Left ventricle myocardium inferior (tissue), 1 donor: Measurements from ENCODE around the gene FAAP100. TPM values are rescaled to one million over a fixed set of nuclear protein-coding genes. Genes with fewer than 3 reads are reported as not detected.

Source experiments
- DNase-seq: peaks from one replicate; pipeline ENCODE4 v3.0.0-alpha.2; 2020
- H3K27ac ChIP-seq: fragments of 200-600 bp; replicated peaks from 2 replicates; pipeline ENCODE4 v1.8.0; 2021
- H3K27me3 ChIP-seq: fragments of 200-600 bp; 2 replicates; pipeline ENCODE4 v1.8.0; 2021; ENCODE audit warnings: low read depth
- H3K36me3 ChIP-seq: fragments of 200-600 bp; 2 replicates; pipeline ENCODE4 v1.8.0; 2021
- H3K4me1 ChIP-seq: fragments of 200-600 bp; 2 replicates; pipeline ENCODE4 v1.8.0; 2021
- H3K4me3 ChIP-seq: fragments of 200-600 bp; 2 replicates; pipeline ENCODE4 v1.8.0; 2021; ENCODE audit warnings: mild to moderate bottlenecking, moderate library complexity
- H3K9me3 ChIP-seq: fragments of 200-600 bp; replicated peaks from 2 replicates; pipeline ENCODE4 v1.8.0; 2021
- intact Hi-C: fragments of 100-400 bp; cut with micrococcal nuclease; formaldehyde crosslinking; loops from one replicate; pipeline ENCODE4 v1.11.0; 2022
- total RNA-seq: library from RNA; stranded (reverse); fragmentation: NEBNext Ultra II Directional; extraction: Animal tissue kit (Norgen Biotek cat#: 25700); gene quantifications from one replicate; pipeline ENCODE4 v1.2.1, GENCODE V29; 2021
- TF ChIP-seq, protein P1 (sequence below): fragments of 200-600 bp; IDR thresholded peaks from 2 replicates; pipeline ENCODE4 v1.8.0; 2021; ENCODE audit warnings: antibody characterized with exemption, mild to moderate bottlenecking, borderline replicate concordance
- donor health status: DM: no; HTN: yes; CAD: no; lungs with severe emphysema.

Gene FAAP100
- total RNA-seq, 1 donor from 2014 or later = 15.9 TPM

GRCh38 chr17:81522491-81523401 lies 29.4 kb downstream of the FAAP100 start:
- no peak overlapping the region for H3K4me3 ChIP-seq
- no peaks in the 10 kb centered on the region for H3K9me3 ChIP-seq
- peaks cover 75% of the 10 kb centered on the region for H3K27me3 ChIP-seq
- intact Hi-C loops = no loop called here
- no peak for DNase-seq
- TF ChIP-seq, protein P1, sequence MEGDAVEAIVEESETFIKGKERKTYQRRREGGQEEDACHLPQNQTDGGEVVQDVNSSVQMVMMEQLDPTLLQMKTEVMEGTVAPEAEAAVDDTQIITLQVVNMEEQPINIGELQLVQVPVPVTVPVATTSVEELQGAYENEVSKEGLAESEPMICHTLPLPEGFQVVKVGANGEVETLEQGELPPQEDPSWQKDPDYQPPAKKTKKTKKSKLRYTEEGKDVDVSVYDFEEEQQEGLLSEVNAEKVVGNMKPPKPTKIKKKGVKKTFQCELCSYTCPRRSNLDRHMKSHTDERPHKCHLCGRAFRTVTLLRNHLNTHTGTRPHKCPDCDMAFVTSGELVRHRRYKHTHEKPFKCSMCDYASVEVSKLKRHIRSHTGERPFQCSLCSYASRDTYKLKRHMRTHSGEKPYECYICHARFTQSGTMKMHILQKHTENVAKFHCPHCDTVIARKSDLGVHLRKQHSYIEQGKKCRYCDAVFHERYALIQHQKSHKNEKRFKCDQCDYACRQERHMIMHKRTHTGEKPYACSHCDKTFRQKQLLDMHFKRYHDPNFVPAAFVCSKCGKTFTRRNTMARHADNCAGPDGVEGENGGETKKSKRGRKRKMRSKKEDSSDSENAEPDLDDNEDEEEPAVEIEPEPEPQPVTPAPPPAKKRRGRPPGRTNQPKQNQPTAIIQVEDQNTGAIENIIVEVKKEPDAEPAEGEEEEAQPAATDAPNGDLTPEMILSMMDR = no peak
- H3K36me3 ChIP-seq = no peaks in the 10 kb centered on the region
- H3K27ac ChIP-seq = no peak overlapping the region
- H3K4me1 ChIP-seq = peaks cover 32% of the 10 kb centered on the region

- Histone ChIP-seq H3K27me3 (peaks cover 51% of the 10 kb centered on the region), H3K27ac (no peak overlapping the region), H3K36me3 (peaks cover 5% of the 10 kb centered on the region), H3K9me3 (no peaks in the 10 kb centered on the region), H3K4me1 (peaks cover 57% of the 10 kb centered on the region), H3K4me3 (peak overlapping the region; percentile 93)
- TF ChIP-seq, protein P1 = no peak
- DNase-seq = no peak
- intact Hi-C loops = no loop called here
Measured at GRCh38 chr17:81520021-81520901, 31.9 kb downstream of the FAAP100 start.

GRCh38 chr17:81519284-81520020 lies 32.7 kb downstream of the FAAP100 start:
- intact Hi-C loops = no loop called here
- H3K4me3 ChIP-seq = peak overlapping the region; percentile 93
- peaks cover 62% of the 10 kb centered on the region for H3K4me1 ChIP-seq
- DNase-seq = no peak
- H3K27ac ChIP-seq = peak overlapping the region; percentile 99
- no peaks in the 10 kb centered on the region for H3K9me3 ChIP-seq
- peaks cover 5% of the 10 kb centered on the region for H3K36me3 ChIP-seq
- H3K27me3 ChIP-seq = peaks cover 42% of the 10 kb centered on the region
- TF ChIP-seq, protein P1 = peak; percentile 56

DNA sequence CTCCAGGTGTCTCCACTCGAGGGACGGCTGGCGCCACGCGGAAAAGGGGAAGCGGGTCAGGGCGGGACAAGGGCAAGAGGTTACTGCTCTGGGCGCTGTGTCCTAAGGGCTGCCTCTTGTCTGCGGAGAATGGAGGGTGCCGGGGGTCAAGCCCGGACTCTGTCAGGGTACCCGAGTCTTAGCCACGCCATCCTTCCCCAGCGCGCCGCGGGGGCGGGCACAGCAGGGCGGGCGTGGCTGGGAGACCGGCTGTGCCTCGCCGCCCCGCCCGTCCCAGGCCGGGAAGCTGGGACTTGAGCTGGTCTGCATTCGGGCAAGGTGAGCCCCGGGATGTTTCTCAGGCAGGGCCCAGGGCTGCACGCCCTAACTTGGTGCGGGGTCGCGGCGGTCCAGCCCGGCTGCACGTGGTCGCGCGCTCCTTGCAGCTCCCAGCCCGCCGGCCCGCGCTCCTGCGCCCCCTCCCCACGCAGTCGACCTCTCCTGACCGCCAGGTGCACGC lies 33.3 kb downstream of the FAAP100 start:
- peak; percentile 55 for DNase-seq
- intact Hi-C loops = no loop called here
- peaks cover 36% of the 10 kb centered on the region for H3K27me3 ChIP-seq
- H3K9me3 ChIP-seq = no peaks in the 10 kb centered on the region
- peak overlapping the region; percentile 93 for H3K4me3 ChIP-seq
- TF ChIP-seq, protein P1 = no peak
- H3K27ac ChIP-seq = peak overlapping the region; percentile 99
- peaks cover 5% of the 10 kb centered on the region for H3K36me3 ChIP-seq
- H3K4me1 ChIP-seq = peaks cover 66% of the 10 kb centered on the region
